GM18868 (cell line): ENCODE measurements around the gene BCL7C.
"Not testable (repeated sequence)": the region's sequence is repeated elsewhere in the genome, so short reads cannot be mapped to it uniquely, and the experiment has no call there.

Source experiments
- ATAC-seq: cut with Tn5 transposase; IDR thresholded peaks from one replicate; pipeline ENCODE4 v1.9.1; 2021; ENCODE audit warnings: mild to moderate bottlenecking, moderate library complexity; ENCODE audit not compliant: unreplicated experiment

Gene BCL7C

GRCh38 chr16:30893744-30894539, at the start of gene BCL7C:
Gene BCL7C, minus strand, starts transcription at chr16:30894077. Its CDS starts 133 bp downstream, at chr16:30893944.
- ATAC-seq: peak; percentile 77

- ATAC-seq: peak; percentile 12
Observed at GRCh38 chr16:30942426-30942806, 48.5 kb upstream of the BCL7C start.

GRCh38 chr16:30941600-30942425, 47.9 kb upstream of the BCL7C start:
- peak; percentile 81 for ATAC-seq

GRCh38 chr16:30939571-30939970, 45.7 kb upstream of the BCL7C start:
- not testable (repeated sequence) for ATAC-seq

- ATAC-seq: no peak
Observed at GRCh38 chr16:30937692-30938091, 43.8 kb upstream of the BCL7C start.

- no peak for ATAC-seq
Observed at GRCh38 chr16:30934827-30935557, 41.1 kb upstream of the BCL7C start.

- ATAC-seq: no peak
Observed at GRCh38 chr16:30931068-30931650, 37.3 kb upstream of the BCL7C start.

- no peak for ATAC-seq
Observed at GRCh38 chr16:30930160-30930571, 36.3 kb upstream of the BCL7C start.

GRCh38 chr16:30929167-30929566, 35.3 kb upstream of the BCL7C start:
- no peak for ATAC-seq

- ATAC-seq: no peak
Observed at GRCh38 chr16:30928390-30928789, 34.5 kb upstream of the BCL7C start.

- peak; percentile 34 for ATAC-seq
Observed at GRCh38 chr16:30927789-30928378, 34.0 kb upstream of the BCL7C start.

GRCh38 chr16:30926937-30927788, 33.3 kb upstream of the BCL7C start:
- no peak for ATAC-seq

- ATAC-seq: no peak
Observed at GRCh38 chr16:30925995-30926811, 32.3 kb upstream of the BCL7C start.

GRCh38 chr16:30925632-30925987, 31.7 kb upstream of the BCL7C start:
- no peak for ATAC-seq

GRCh38 chr16:30924913-30925631, 31.2 kb upstream of the BCL7C start:
- ATAC-seq: no peak

- no peak for ATAC-seq
Observed at GRCh38 chr16:30924076-30924912, 30.4 kb upstream of the BCL7C start.

GRCh38 chr16:30923554-30924075, 29.7 kb upstream of the BCL7C start, which contains the start of gene FBXL19:
Gene FBXL19, plus strand, starts transcription at chr16:30923572. Its CDS starts 2,183 bp downstream, at chr16:30925755.
- ATAC-seq: no peak
